HFF-Myc (cell line): ENCODE data around the gene NCCRP1.
A peak's percentile ranks its signal among the peaks of the same experiment; 100 is the strongest.

Source experiments
- DNase-seq: peaks from one replicate; pipeline ENCODE4 v3.0.0-alpha.2; 2011; ENCODE audit warnings: low read depth; ENCODE audit errors: extremely low read depth
- H3K4me3 ChIP-seq: replicated peaks from 2 replicates; pipeline ENCODE4 v1.5.1; 2011; ENCODE audit warnings: low read depth, mild to moderate bottlenecking, control low read depth, low read length
- TF ChIP-seq, protein P1 (sequence below): IDR thresholded peaks from 2 replicates; pipeline ENCODE4 v1.5.1; 2012; ENCODE audit warnings: mild to moderate bottlenecking, low read depth, low read length, control low read depth; ENCODE audit errors: missing control alignments

NCCRP1 gene

DNA sequence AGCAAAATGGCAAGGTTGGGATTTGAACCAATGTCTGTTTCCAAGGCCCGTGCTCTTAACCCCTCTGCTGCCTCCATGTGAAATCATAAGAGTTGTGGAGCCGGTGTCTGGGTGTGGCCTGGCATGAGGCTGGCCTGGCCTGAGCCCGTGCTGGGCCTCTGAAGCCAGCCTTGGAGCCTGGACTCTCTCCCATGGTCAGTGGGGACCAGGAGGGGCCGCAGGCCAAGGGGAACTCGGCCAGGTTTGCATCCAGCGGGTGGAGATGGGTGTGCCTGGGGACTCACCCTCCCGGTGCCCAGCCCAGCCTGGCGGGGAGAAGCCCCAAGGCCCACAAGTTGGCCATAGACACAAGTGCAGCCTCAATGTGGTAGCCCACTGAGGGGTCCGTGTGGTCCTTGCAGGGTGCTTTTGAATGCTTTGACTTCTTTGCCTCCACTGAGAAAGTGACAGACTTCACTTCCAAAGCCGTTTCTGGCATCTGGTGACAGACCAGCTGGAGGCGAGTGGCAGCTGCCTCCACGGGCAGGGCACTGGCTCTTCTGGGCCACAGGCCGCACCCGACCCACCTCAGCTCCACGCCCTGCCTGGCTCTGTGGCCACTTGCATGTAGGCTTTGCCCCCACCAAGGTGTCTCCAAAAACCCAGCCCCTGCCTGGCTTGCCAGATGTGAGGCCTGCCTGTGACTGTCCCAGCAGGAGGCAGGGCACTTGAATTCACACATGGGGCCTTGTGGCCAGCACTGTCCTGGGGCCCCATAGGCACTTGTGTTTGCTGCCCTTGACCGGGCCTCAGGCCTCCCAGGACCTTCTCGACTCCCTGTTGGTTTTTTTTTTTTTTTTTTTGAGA lies 26.2 kb upstream of the NCCRP1 start:
- no peak overlapping the region for H3K4me3 ChIP-seq
- TF ChIP-seq, protein P1, sequence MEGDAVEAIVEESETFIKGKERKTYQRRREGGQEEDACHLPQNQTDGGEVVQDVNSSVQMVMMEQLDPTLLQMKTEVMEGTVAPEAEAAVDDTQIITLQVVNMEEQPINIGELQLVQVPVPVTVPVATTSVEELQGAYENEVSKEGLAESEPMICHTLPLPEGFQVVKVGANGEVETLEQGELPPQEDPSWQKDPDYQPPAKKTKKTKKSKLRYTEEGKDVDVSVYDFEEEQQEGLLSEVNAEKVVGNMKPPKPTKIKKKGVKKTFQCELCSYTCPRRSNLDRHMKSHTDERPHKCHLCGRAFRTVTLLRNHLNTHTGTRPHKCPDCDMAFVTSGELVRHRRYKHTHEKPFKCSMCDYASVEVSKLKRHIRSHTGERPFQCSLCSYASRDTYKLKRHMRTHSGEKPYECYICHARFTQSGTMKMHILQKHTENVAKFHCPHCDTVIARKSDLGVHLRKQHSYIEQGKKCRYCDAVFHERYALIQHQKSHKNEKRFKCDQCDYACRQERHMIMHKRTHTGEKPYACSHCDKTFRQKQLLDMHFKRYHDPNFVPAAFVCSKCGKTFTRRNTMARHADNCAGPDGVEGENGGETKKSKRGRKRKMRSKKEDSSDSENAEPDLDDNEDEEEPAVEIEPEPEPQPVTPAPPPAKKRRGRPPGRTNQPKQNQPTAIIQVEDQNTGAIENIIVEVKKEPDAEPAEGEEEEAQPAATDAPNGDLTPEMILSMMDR, result no peak
- DNase-seq, result no peak

DNA sequence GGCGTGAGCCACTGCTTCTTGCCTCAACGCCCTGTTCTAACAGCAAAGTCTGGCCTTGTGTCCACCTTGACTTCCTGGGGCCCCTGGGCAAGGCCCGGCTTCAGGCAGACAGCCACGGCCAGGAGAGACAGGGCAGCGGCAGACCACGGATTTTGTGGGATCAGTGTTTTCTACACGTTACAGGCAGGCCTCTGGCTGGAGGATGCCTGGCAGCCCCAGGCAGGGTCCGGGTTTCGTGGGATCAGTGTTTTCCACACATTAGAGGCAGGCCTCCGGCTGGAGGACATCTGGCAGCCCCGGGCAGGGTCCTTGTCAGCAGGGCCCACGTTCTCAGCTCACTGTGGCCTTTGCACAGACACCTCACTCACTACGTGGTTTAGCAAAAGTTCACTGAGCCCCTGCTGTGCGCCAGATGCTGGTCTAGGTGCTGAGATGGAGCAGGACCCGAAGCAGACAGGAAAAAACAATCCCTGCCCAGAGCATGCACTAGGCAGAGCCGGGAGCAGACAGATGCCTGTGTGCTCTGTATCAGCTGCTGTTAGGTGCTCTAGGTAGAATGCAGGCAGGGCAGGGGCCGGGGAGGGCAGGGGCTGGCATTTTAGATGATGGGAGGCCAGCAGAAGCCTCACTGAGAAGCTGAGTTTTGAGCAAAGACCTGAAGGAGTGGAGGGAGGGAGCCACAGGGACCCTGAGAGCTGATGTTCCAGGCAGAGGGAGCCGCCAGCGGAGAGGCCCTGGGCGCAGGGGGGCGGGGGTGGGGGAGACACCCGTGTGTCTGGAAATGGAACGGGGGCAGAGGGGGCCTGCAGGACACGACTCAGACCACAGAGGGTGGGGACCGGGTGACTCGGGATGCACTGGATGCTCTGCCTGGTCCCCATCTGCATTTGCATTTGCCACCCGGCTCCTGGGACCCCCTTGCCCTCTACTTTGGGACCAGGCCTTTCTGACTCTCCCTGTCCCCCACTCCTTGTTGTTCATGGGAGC lies 25.0 kb upstream of the NCCRP1 start:
- TF ChIP-seq, protein P1, result no peak
- DNase-seq, result peak; percentile 61
- H3K4me3 ChIP-seq, result no peak overlapping the region

DNA sequence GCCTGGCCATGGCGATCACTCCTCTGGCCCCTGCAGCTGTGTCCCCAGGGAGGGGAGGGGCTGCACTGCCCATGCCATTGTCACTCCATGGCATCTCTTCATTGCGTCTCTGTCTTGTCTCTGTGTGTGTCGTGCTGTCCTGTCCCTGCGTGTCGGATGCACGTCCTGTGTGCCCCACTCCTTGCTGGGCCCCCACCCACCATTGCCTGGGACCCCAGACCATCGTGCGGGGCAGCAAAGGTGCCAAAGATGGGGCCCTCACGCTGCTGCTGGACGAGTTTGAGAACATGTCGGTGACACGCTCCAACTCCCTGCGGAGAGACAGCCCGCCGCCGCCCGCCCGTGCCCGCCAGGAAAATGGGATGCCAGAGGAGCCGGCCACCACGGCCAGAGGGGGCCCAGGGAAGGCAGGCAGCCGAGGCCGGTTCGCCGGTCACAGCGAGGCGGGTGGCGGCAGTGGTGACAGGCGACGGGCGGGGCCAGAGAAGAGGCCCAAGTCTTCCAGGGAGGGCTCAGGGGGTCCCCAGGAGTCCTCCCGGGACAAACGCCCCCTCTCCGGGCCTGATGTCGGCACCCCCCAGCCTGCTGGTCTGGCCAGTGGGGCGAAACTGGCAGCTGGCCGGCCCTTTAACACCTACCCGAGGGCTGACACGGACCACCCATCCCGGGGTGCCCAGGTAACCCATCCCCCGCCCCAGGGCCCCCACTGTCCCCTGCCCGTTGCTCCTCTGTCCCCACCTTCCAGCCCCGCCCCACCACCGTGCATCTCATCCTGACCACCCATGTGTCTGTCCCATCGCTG lies 23.9 kb upstream of the NCCRP1 start:
- no peak for DNase-seq
- no peak overlapping the region for H3K4me3 ChIP-seq
- TF ChIP-seq, protein P1, result no peak

DNA sequence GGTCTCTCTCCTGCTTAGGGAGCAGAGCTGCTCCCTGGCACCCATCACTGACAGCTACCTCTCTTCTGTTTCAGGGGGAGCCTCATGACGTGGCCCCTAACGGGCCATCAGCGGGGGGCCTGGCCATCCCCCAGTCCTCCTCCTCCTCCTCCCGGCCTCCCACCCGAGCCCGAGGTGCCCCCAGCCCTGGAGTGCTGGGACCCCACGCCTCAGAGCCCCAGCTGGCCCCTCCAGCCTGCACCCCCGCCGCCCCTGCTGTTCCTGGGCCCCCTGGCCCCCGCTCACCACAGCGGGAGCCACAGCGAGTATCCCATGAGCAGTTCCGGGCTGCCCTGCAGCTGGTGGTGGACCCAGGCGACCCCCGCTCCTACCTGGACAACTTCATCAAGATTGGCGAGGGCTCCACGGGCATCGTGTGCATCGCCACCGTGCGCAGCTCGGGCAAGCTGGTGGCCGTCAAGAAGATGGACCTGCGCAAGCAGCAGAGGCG lies 23.2 kb upstream of the NCCRP1 start:
- DNase-seq, result no peak
- TF ChIP-seq, protein P1, result no peak
- H3K4me3 ChIP-seq, result no peak overlapping the region

DNA sequence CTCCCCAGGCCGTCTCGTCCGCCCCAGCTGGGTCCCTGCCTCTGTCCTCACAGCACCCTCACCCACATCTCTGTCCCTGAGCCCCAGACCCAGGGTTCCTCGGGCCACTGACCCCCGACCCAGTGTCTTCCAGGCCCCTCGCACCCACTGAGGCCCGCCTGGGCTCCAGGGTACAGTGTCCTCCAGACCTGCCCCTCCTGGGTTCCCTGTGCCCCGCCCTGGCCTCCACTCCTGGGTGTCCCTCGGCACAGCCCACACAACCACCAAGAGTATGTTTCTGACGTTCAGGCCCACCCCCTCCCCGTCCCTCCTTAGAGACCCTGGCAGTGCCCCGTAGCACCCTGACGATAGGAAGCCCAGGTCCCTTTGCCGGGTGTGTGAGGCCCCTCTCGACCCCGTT lies 22.6 kb upstream of the NCCRP1 start:
- no peak overlapping the region for H3K4me3 ChIP-seq
- no peak for DNase-seq
- TF ChIP-seq, protein P1, result no peak
